HEK293 (cell line): ENCODE results near the gene MSANTD2.

Source experiments
- CTCF ChIA-PET: fragments of 350-600 bp; formaldehyde crosslinking; extraction: SDS; loops from one replicate; lab custom pipeline; 2021; ENCODE audit warnings: antibody characterized with exemption; lab: Yijun Ruan, JAX
- POLR2A ChIA-PET: fragments of 300-600 bp; formaldehyde crosslinking; extraction: SDS; loops from one replicate; lab custom pipeline; 2020; ENCODE audit warnings: antibody characterized with exemption, inconsistent platforms; lab: Yijun Ruan, JAX
- H3K27ac ChIP-seq: fragments of 200-500 bp; sonication (Bioruptor generic); 2 replicates; pipeline ENCODE4 v1.5.1; 2014; ENCODE audit warnings: low read depth, low read length, control low read depth, inconsistent platforms; ENCODE audit errors: extremely low read depth
- H3K36me3 ChIP-seq, 2 experiments: fragments of 200-500 bp in 1 of 2; sonication (Bioruptor generic) in 1 of 2; 1 replicate in 1 of 2; 2 replicates in 1 of 2; pipeline ENCODE4 v1.5.1; 2014 to 2017; ENCODE audit warnings: inconsistent platforms in 2 of 2, low read length in 2 of 2; ENCODE audit not compliant: control insufficient read depth in 2 of 2, insufficient read depth in 1 of 2
- H3K4me1 ChIP-seq: fragments of 200-500 bp; sonication (Bioruptor generic); 2 replicates; pipeline ENCODE4 v1.5.1; 2014; ENCODE audit warnings: mild to moderate bottlenecking, low read length, inconsistent platforms; ENCODE audit not compliant: control insufficient read depth, insufficient read depth
- H3K4me3 ChIP-seq: 2 replicates; pipeline ENCODE4 v1.5.1; 2011; ENCODE audit warnings: low read depth, mild to moderate bottlenecking, control low read depth, low read length, moderate library complexity
- H3K9me3 ChIP-seq: fragments of 200-500 bp; sonication (Bioruptor generic); 2 replicates; pipeline ENCODE4 v1.5.1; 2014; ENCODE audit warnings: low read depth, low read length, inconsistent platforms; ENCODE audit not compliant: control insufficient read depth, insufficient read depth
- KLF8 ChIP-seq: fragments of 450-650 bp; formaldehyde crosslinking; IDR thresholded peaks from 2 replicates; pipeline ENCODE4 v1.5.1; 2016; ENCODE audit warnings: missing biosample characterization, missing genetic modification characterization
- PRDM1 ChIP-seq: fragments of 450-650 bp; formaldehyde crosslinking; IDR thresholded peaks from 2 replicates; pipeline ENCODE4; 2016; ENCODE audit warnings: missing biosample characterization, missing genetic modification characterization
- PRDM2 ChIP-seq: fragments of 450-650 bp; formaldehyde crosslinking; IDR thresholded peaks from 2 replicates; pipeline ENCODE4 v1.5.1; 2016; ENCODE audit warnings: missing biosample characterization, missing genetic modification characterization, borderline replicate concordance
- RBAK ChIP-seq: fragments of 450-650 bp; formaldehyde crosslinking; IDR thresholded peaks from 2 replicates; pipeline ENCODE4 v1.5.1; 2016; ENCODE audit warnings: missing biosample characterization, missing genetic modification characterization
- SETDB1 ChIP-seq: IDR thresholded peaks from one replicate; pipeline ENCODE4 v1.6.1; 2017; ENCODE audit warnings: mild to moderate bottlenecking, low read length, moderate library complexity, mixed read lengths; ENCODE audit not compliant: insufficient read length
- SP7 ChIP-seq: fragments of 450-650 bp; formaldehyde crosslinking; IDR thresholded peaks from 2 replicates; pipeline ENCODE4 v1.5.1; 2016; ENCODE audit warnings: missing biosample characterization, missing genetic modification characterization
- ZFP41 ChIP-seq: fragments of 450-650 bp; formaldehyde crosslinking; IDR thresholded peaks from 2 replicates; pipeline ENCODE4 v1.5.1; 2016; ENCODE audit warnings: missing biosample characterization, missing genetic modification characterization, borderline replicate concordance
- ZNF114 ChIP-seq: fragments of 450-650 bp; formaldehyde crosslinking; IDR thresholded peaks from 2 replicates; pipeline ENCODE4 v1.5.0; 2017; ENCODE audit warnings: missing biosample characterization, missing genetic modification characterization
- ZNF16 ChIP-seq: fragments of 450-650 bp; formaldehyde crosslinking; IDR thresholded peaks from 2 replicates; pipeline ENCODE4 v1.5.1; 2016; ENCODE audit warnings: low read depth, missing biosample characterization, missing genetic modification characterization
- ZNF2 ChIP-seq: fragments of 450-650 bp; formaldehyde crosslinking; IDR thresholded peaks from 2 replicates; pipeline ENCODE4 v1.5.1; 2016; ENCODE audit warnings: missing biosample characterization, missing genetic modification characterization
- ZNF23 ChIP-seq: fragments of 450-650 bp; formaldehyde crosslinking; IDR thresholded peaks from 2 replicates; pipeline ENCODE4 v1.5.1; 2016; ENCODE audit warnings: missing biosample characterization, missing genetic modification characterization, borderline replicate concordance
- ZNF335 ChIP-seq: fragments of 450-650 bp; formaldehyde crosslinking; conservative IDR thresholded peaks from 2 replicates; pipeline ENCODE4 v1.5.1; 2016; ENCODE audit warnings: missing biosample characterization, missing genetic modification characterization
- ZNF366 ChIP-seq: fragments of 450-650 bp; formaldehyde crosslinking; conservative IDR thresholded peaks from 2 replicates; pipeline ENCODE4 v1.5.1; 2016; ENCODE audit warnings: missing biosample characterization, missing genetic modification characterization
- ZNF555 ChIP-seq: fragments of 450-650 bp; formaldehyde crosslinking; conservative IDR thresholded peaks from 2 replicates; pipeline ENCODE4 v1.5.1; 2017; ENCODE audit warnings: missing biosample characterization, mild to moderate bottlenecking, missing genetic modification characterization, inconsistent platforms
- ZNF658 ChIP-seq: fragments of 450-650 bp; formaldehyde crosslinking; IDR thresholded peaks from 2 replicates; pipeline ENCODE4; 2016; ENCODE audit warnings: missing biosample characterization, missing genetic modification characterization

MSANTD2 gene

GRCh38 chr11:124832571-124832970 is 32.4 kb upstream of the MSANTD2 start (continued):
- TF ChIP-seq ZNF658 (no peak), ZNF555 (tag by site-specific recombination) (no peak)

DNA sequence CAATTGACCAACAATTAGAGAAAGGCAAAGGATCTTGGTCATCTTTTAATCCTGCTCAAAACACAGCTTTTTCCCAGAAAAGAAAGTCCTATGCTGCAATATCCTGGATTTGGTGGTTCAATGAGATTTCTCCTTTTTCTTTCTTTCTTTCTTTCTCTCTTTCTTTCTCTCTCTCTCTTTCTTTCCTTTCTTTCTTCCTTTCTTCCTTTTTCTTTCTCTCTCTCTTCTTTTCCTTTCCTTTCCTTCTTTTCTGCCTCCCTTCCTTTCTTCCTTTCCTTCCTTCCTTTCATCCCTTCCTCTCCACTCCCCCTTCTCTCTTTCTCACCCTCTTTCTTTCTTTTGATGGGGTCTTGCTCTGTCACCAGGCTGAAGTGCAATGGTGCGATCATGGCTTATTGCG is 31.7 kb upstream of the MSANTD2 start:
- TF ChIP-seq ZFP41 (no peak), ZNF114 (no peak), KLF8 (no peak), PRDM2 (tag by site-specific recombination) (no peak), ZNF366 (peak; percentile 81; the same call in 1 of the 2 replicates), SP7 (tag by site-specific recombination) (no peak), PRDM1 (peak; percentile 79)
- TF ChIP-seq, all 188 proteins: peak for 2
- no peak overlapping the region for H3K27ac ChIP-seq
- H3K4me1 ChIP-seq, result no peaks in the 10 kb centered on the region
- no peaks in the 10 kb centered on the region for H3K36me3 ChIP-seq
- CTCF ChIA-PET, result interaction anchor here (1.0 to 4.4 kb wide), 3 partner anchors 44 to 188 kb away, joined by 3 to 23 read pairs (median 6); no protein-coding TSS in a partner anchor
- H3K9me3 ChIP-seq, result no peaks in the 10 kb centered on the region
- H3K4me3 ChIP-seq, result no peak overlapping the region
- POLR2A ChIA-PET, result no interaction called here

DNA sequence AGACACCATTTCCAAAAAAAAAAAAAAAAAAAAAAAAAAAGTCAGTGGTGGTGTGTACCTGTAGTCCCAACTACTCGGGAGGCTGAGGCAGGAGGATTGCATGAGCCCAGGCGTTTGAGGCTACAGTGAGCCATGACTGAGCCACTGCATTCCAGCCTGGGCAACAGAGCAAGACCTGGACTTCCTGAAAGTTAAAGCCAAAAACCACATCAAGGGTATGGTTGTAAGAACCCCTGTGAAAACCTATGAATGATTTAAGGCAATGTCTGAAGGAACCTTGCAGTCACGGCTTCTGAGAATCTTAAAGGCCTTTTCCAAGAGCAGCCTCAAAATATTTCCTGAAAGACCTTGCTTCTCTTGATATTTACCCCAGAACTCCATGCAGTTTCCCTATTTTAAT is 30.5 kb upstream of the MSANTD2 start:
- CTCF ChIA-PET, result interaction anchor here (1.0 to 4.4 kb wide), 2 partner anchors 162 to 187 kb away, joined by 3 to 23 read pairs; no protein-coding TSS in a partner anchor
- POLR2A ChIA-PET, result no interaction called here

GRCh38 chr11:124829986-124830385 is 29.8 kb upstream of the MSANTD2 start:
- ChIA-PET POLR2A (no interaction called here), CTCF (no interaction called here)
- H3K27ac ChIP-seq, result no peak overlapping the region
- H3K36me3 ChIP-seq, result no peaks in the 10 kb centered on the region
- no peaks in the 10 kb centered on the region for H3K9me3 ChIP-seq
- no peak overlapping the region for H3K4me3 ChIP-seq
- no peak for TF ChIP-seq SETDB1
- TF ChIP-seq ZNF23 (tag by site-specific recombination), result no peak
- TF ChIP-seq ZNF16 (tag by site-specific recombination), result no peak
- TF ChIP-seq ZNF335 (tag by site-specific recombination), result no peak
- no peaks in the 10 kb centered on the region for H3K4me1 ChIP-seq

More for the DNA sequence above, 30.5 kb upstream of the MSANTD2 start:
- H3K9me3 ChIP-seq, result no peaks in the 10 kb centered on the region
- TF ChIP-seq ZNF23 (tag by site-specific recombination), result no peak
- no peak for TF ChIP-seq RBAK (tag by site-specific recombination)
- TF ChIP-seq ZNF2, result no peak
- TF ChIP-seq, all 188 proteins: peak for 0
- Histone ChIP-seq H3K36me3 (no peaks in the 10 kb centered on the region), H3K27ac (no peak overlapping the region), H3K4me1 (no peaks in the 10 kb centered on the region), H3K4me3 (no peak overlapping the region)
